ENCODE measurements around the gene NFE2L1. TPM values are rescaled to one million over a fixed set of nuclear protein-coding genes. Genes with fewer than 3 reads are reported as not detected.
A peak's percentile ranks its signal among the peaks of the same experiment; 100 is the strongest.
"Not testable (repeated sequence)": the region's sequence is repeated elsewhere in the genome, so short reads cannot be mapped to it uniquely, and the experiment has no call there.

The NFE2L1 gene
- total RNA-seq, 1 donor from 2014 or later, result 228 TPM

- no peak for DNase-seq (ENCODE audit: low read depth)
- Histone ChIP-seq H3K27me3 (ENCODE audit: control insufficient read depth, insufficient read depth, low read length) (no peaks in the 10 kb centered on the region), H3K4me3 (ENCODE audit: low read depth, low read length) (no peak overlapping the region), H3K36me3 (ENCODE audit: control insufficient read depth, insufficient read depth, low read length) (peaks cover 1% of the 10 kb centered on the region)
- TF ChIP-seq, protein P1, sequence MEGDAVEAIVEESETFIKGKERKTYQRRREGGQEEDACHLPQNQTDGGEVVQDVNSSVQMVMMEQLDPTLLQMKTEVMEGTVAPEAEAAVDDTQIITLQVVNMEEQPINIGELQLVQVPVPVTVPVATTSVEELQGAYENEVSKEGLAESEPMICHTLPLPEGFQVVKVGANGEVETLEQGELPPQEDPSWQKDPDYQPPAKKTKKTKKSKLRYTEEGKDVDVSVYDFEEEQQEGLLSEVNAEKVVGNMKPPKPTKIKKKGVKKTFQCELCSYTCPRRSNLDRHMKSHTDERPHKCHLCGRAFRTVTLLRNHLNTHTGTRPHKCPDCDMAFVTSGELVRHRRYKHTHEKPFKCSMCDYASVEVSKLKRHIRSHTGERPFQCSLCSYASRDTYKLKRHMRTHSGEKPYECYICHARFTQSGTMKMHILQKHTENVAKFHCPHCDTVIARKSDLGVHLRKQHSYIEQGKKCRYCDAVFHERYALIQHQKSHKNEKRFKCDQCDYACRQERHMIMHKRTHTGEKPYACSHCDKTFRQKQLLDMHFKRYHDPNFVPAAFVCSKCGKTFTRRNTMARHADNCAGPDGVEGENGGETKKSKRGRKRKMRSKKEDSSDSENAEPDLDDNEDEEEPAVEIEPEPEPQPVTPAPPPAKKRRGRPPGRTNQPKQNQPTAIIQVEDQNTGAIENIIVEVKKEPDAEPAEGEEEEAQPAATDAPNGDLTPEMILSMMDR (IDR thresholded peaks at IDR 0.05; ENCODE audit: insufficient read depth, low read length, poor library complexity, severe bottlenecking), result no peak
These were observed 18.0 kb downstream of the NFE2L1 start for GRCh38 chr17:48066192-48066591.

GRCh38 chr17:48066656-48067055 is 18.5 kb downstream of the NFE2L1 start:
- H3K36me3 ChIP-seq (ENCODE audit: control insufficient read depth, insufficient read depth, low read length), result peaks cover 1% of the 10 kb centered on the region
- no peak overlapping the region for H3K4me3 ChIP-seq (ENCODE audit: low read depth, low read length)
- no peaks in the 10 kb centered on the region for H3K27me3 ChIP-seq (ENCODE audit: control insufficient read depth, insufficient read depth, low read length)
- TF ChIP-seq, protein P1 (IDR thresholded peaks at IDR 0.05; ENCODE audit: insufficient read depth, low read length, poor library complexity, severe bottlenecking), result peak; percentile 4
- no peak for DNase-seq (ENCODE audit: low read depth)

DNA sequence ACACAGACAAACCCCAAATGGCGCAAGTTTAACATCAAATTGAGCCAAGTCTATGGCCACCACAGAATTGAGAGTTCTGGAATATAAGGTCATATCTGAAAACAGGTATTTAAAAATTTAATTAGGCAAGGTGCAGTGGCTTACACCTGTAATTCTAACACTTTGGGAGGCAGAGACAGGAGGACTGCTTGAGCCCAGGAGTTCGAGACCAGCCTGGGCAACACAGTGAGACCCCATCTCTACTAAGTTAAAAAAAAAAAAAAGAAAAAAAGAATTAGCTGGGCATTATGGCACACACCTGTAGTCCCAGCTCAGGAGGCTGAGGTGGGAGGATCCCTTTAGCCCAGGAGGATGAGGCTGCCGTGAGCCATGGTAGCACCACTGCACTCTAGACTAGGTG is 19.1 kb downstream of the NFE2L1 start:
- no peak for DNase-seq (ENCODE audit: low read depth)
- H3K4me3 ChIP-seq (ENCODE audit: low read depth, low read length), result no peak overlapping the region
- TF ChIP-seq, protein P1 (IDR thresholded peaks at IDR 0.05; ENCODE audit: insufficient read depth, low read length, poor library complexity, severe bottlenecking), result no peak
- peaks cover 1% of the 10 kb centered on the region for H3K36me3 ChIP-seq (ENCODE audit: control insufficient read depth, insufficient read depth, low read length)
- H3K27me3 ChIP-seq (ENCODE audit: control insufficient read depth, insufficient read depth, low read length), result no peaks in the 10 kb centered on the region

GRCh38 chr17:48067808-48068207 is 19.6 kb downstream of the NFE2L1 start:
- not testable (repeated sequence) for H3K36me3 ChIP-seq (ENCODE audit: control insufficient read depth, insufficient read depth, low read length)

GRCh38 chr17:48068491-48068961 is 20.4 kb downstream of the NFE2L1 start:
- Histone ChIP-seq H3K27me3 (ENCODE audit: control insufficient read depth, insufficient read depth, low read length) (no peaks in the 10 kb centered on the region), H3K36me3 (ENCODE audit: control insufficient read depth, insufficient read depth, low read length) (peaks cover 2% of the 10 kb centered on the region), H3K4me3 (ENCODE audit: low read depth, low read length) (no peak overlapping the region)
- TF ChIP-seq, protein P1 (IDR thresholded peaks at IDR 0.05; ENCODE audit: insufficient read depth, low read length, poor library complexity, severe bottlenecking), result peak; percentile 51
- no peak for DNase-seq (ENCODE audit: low read depth)

More at GRCh38 chr17:48067808-48068207, 19.6 kb downstream of the NFE2L1 start:
- H3K27me3 ChIP-seq (ENCODE audit: control insufficient read depth, insufficient read depth, low read length); H3K4me3 ChIP-seq (ENCODE audit: low read depth, low read length); DNase-seq (ENCODE audit: low read depth): not testable (repeated sequence)

GRCh38 chr17:48070195-48070594 is 22.0 kb downstream of the NFE2L1 start:
- Histone ChIP-seq H3K4me3 (ENCODE audit: low read depth, low read length) (no peak overlapping the region), H3K27me3 (ENCODE audit: control insufficient read depth, insufficient read depth, low read length) (no peaks in the 10 kb centered on the region), H3K36me3 (ENCODE audit: control insufficient read depth, insufficient read depth, low read length) (peaks cover 1% of the 10 kb centered on the region)
- no peak for DNase-seq (ENCODE audit: low read depth)
- TF ChIP-seq, protein P1 (IDR thresholded peaks at IDR 0.05; ENCODE audit: insufficient read depth, low read length, poor library complexity, severe bottlenecking), result no peak

All from kidney epithelial cell (primary cell).